ENCODE measurements around the gene DCAF6.

- TF ChIP-seq POLR2A (IDR thresholded peaks at IDR 0.05) (no peak), CTCF (IDR thresholded peaks at IDR 0.05) (no peak)
Measured at GRCh38 chr1:168121401-168122011, 185.0 kb downstream of the DCAF6 start.
